H1 (cell line): Measurements from ENCODE around the gene OR2T35. TPM values are rescaled to one million over a fixed set of nuclear protein-coding genes. Genes with fewer than 3 reads are reported as not detected.

Experiments
- CTCF ChIA-PET: fragments of 300-600 bp; sonication (Branson Sonifier 250); formaldehyde crosslinking; loops from one replicate; lab custom pipeline; 2021; ENCODE audit not compliant: partially characterized antibody; lab: Charles Lee
- POLR2A ChIA-PET: fragments of 300-600 bp; sonication (Branson Sonifier 250); formaldehyde crosslinking; loops from one replicate; lab custom pipeline; 2021; ENCODE audit warnings: inconsistent platforms; ENCODE audit not compliant: partially characterized antibody; lab: Charles Lee
- DNase-seq, 2 experiments: peaks; one replicate each; pipeline versions ENCODE4 v3.0.0 to v3.0.0-alpha.2; 2010 to 2022; ENCODE audit warnings: low spot score in 2 of 2, low read depth in 1 of 2, mixed read lengths in 1 of 2
- FAIRE-seq: peaks from 2 replicates; lab custom pipeline; 2011; peaks lifted over from hg19 to GRCh38; lab: Jason Lieb, UNC
- H2AFZ ChIP-seq: 2 replicates; pipeline ENCODE4 v1.8.1; 2012; ENCODE audit warnings: low read length, inconsistent platforms
- H2AK5ac ChIP-seq: 2 replicates; pipeline ENCODE4 v1.6.1; 2013; ENCODE audit warnings: low read depth, low read length
- H2BK120ac ChIP-seq: replicated peaks from 2 replicates; pipeline ENCODE3; 2013; ENCODE audit warnings: low read depth, low read length, inconsistent platforms
- H2BK12ac ChIP-seq: 2 replicates; pipeline ENCODE4 v1.6.1; 2013; ENCODE audit warnings: low read depth, low read length
- H2BK15ac ChIP-seq: 2 replicates; pipeline ENCODE4 v1.6.1; 2013; ENCODE audit warnings: low read length
- H2BK20ac ChIP-seq: 2 replicates; pipeline ENCODE4 v1.6.1; 2013; ENCODE audit warnings: low read length
- H2BK5ac ChIP-seq: 2 replicates; pipeline ENCODE4 v1.6.1; 2013; ENCODE audit warnings: low read depth, low read length
- H3K14ac ChIP-seq: 2 replicates; pipeline ENCODE4 v1.6.1; 2013; ENCODE audit warnings: inconsistent platforms; ENCODE audit not compliant: insufficient read length
- H3K18ac ChIP-seq: 2 replicates; pipeline ENCODE4 v1.6.1; 2013; ENCODE audit warnings: low read length; ENCODE audit errors: extremely low read depth
- H3K23ac ChIP-seq: 2 replicates; pipeline ENCODE4 v1.6.1; 2013; ENCODE audit warnings: inconsistent platforms; ENCODE audit not compliant: insufficient read length
- H3K23me2 ChIP-seq: 2 replicates; pipeline ENCODE4 v1.6.1; 2013; ENCODE audit warnings: low read depth, low read length
- H3K27ac ChIP-seq: 2 replicates; pipeline ENCODE4 v1.6.1; 2011; ENCODE audit warnings: low read depth, low read length, inconsistent platforms
- H3K27me3 ChIP-seq, 4 experiments: replicated peaks in 1 of 4; 1 replicate in 1 of 4; 2 replicates in 3 of 4; pipeline versions ENCODE4 v1.6.1 to v1.8.1; 2011 to 2013; ENCODE audit warnings: low read length in 3 of 4, mild to moderate bottlenecking in 3 of 4, inconsistent platforms in 2 of 4, mixed read lengths in 2 of 4, moderate library complexity in 1 of 4; ENCODE audit not compliant: control insufficient read depth in 3 of 4, insufficient read depth in 3 of 4; ENCODE audit errors: extremely low read depth in 1 of 4
- H3K36me3 ChIP-seq, 4 experiments: 2 replicates each; pipeline versions ENCODE4 v1.6.1 to v1.8.1; 2011 to 2013; ENCODE audit warnings: mild to moderate bottlenecking in 4 of 4, low read length in 3 of 4, moderate library complexity in 2 of 4, control low read depth in 1 of 4, inconsistent platforms in 1 of 4; ENCODE audit not compliant: insufficient read depth in 4 of 4, control insufficient read depth in 2 of 4
- H3K4ac ChIP-seq: replicated peaks from 2 replicates; pipeline ENCODE3; 2013; ENCODE audit warnings: low read length, low read depth, mixed read lengths, inconsistent platforms; ENCODE audit not compliant: insufficient read length
- H3K4me1 ChIP-seq, 4 experiments: replicated peaks in 1 of 4; 1 replicate in 1 of 4; 2 replicates in 3 of 4; pipeline versions ENCODE4 v1.6.1 to v1.8.1; 2011 to 2013; ENCODE audit warnings: low read length in 3 of 4, inconsistent platforms in 2 of 4, mixed read lengths in 1 of 4; ENCODE audit not compliant: insufficient read depth in 4 of 4, control insufficient read depth in 3 of 4
- H3K4me2 ChIP-seq, 2 experiments: 2 replicates each; pipeline versions ENCODE4 v1.6.1 to v1.8.1; 2011 to 2013; ENCODE audit warnings: low read depth in 2 of 2, low read length in 2 of 2, control low read depth in 1 of 2, inconsistent platforms in 1 of 2, mild to moderate bottlenecking in 1 of 2; ENCODE audit not compliant: insufficient read depth in 1 of 2
- H3K4me3 ChIP-seq, 4 experiments: fragments of 200-600, 300-600 bp in 1 of 4; sonication (generic), shearing (Covaris generic), sonication (Bioruptor Twin) in 1 of 4; 2 replicates each; pipeline versions ENCODE4 v1.5.1 to v1.8.1; 2011 to 2016; ENCODE audit warnings: low read length in 4 of 4, low read depth in 3 of 4, control low read depth in 2 of 4, inconsistent platforms in 2 of 4, mild to moderate bottlenecking in 2 of 4, mixed read lengths in 1 of 4, moderate library complexity in 1 of 4; ENCODE audit not compliant: insufficient read depth in 2 of 4; ENCODE audit errors: extremely low read depth in 1 of 4
- H3K56ac ChIP-seq: replicated peaks from 2 replicates; pipeline ENCODE3; 2013; ENCODE audit warnings: low read depth, mild to moderate bottlenecking, mixed read lengths, low read length, inconsistent platforms; ENCODE audit not compliant: insufficient read length
- H3K79me1 ChIP-seq: 2 replicates; pipeline ENCODE4 v1.6.1; 2013; ENCODE audit warnings: low read depth, low read length, control low read depth
- H3K79me2 ChIP-seq, 2 experiments: 2 replicates each; pipeline versions ENCODE4 v1.6.1 to v1.8.1; 2012 to 2013; ENCODE audit warnings: low read length in 2 of 2, mild to moderate bottlenecking in 2 of 2, inconsistent platforms in 1 of 2; ENCODE audit not compliant: insufficient read depth in 2 of 2, control insufficient read depth in 1 of 2
- H3K9ac ChIP-seq, 4 experiments: replicated peaks in 1 of 4; 1 replicate in 1 of 4; 2 replicates in 3 of 4; pipeline versions ENCODE4 v1.6.1 to v1.8.1; 2011 to 2013; ENCODE audit warnings: low read depth in 3 of 4, low read length in 3 of 4, control low read depth in 2 of 4, mild to moderate bottlenecking in 2 of 4, moderate library complexity in 2 of 4, inconsistent platforms in 1 of 4; ENCODE audit errors: extremely low read depth in 1 of 4
- H3K9me3 ChIP-seq, 2 experiments: 2 replicates each; pipeline versions ENCODE4 v1.6.1 to v1.8.1; 2012 to 2013; ENCODE audit warnings: mild to moderate bottlenecking in 2 of 2, moderate library complexity in 2 of 2, control low read depth in 1 of 2, inconsistent platforms in 1 of 2, low read depth in 1 of 2, low read length in 1 of 2, mixed read lengths in 1 of 2; ENCODE audit not compliant: insufficient read depth in 2 of 2
- H4K20me1 ChIP-seq, 2 experiments: replicated peaks in 1 of 2; 2 replicates each; pipeline versions ENCODE3 to v1.8.1; 2011 to 2013; ENCODE audit warnings: inconsistent platforms in 2 of 2, low read length in 2 of 2, mild to moderate bottlenecking in 1 of 2; ENCODE audit not compliant: insufficient read depth in 2 of 2, control insufficient read depth in 1 of 2
- H4K5ac ChIP-seq: 2 replicates; pipeline ENCODE4 v1.6.1; 2013; ENCODE audit warnings: low read length, low read depth, mixed read lengths, inconsistent platforms; ENCODE audit not compliant: insufficient read length
- H4K8ac ChIP-seq: 2 replicates; pipeline ENCODE4 v1.8.0; 2013; ENCODE audit warnings: mild to moderate bottlenecking, moderate library complexity, low read length, inconsistent platforms; ENCODE audit not compliant: insufficient read depth; ENCODE audit errors: extremely low read depth
- H4K91ac ChIP-seq: replicated peaks from 2 replicates; pipeline ENCODE3; 2013; ENCODE audit warnings: low read length, mixed read lengths, inconsistent platforms; ENCODE audit not compliant: insufficient read length
- BACH1 ChIP-seq: IDR thresholded peaks from 2 replicates; pipeline ENCODE4 v1.6.1; 2012; ENCODE audit warnings: low read length, improper control_type of control experiment
- BCL11A ChIP-seq, 2 experiments: IDR thresholded peaks; one replicate each; pipeline ENCODE4 v1.6.1; 2011; ENCODE audit warnings: low read depth in 2 of 2, low read length in 2 of 2, mild to moderate bottlenecking in 2 of 2
- BRCA1 ChIP-seq: IDR thresholded peaks from 2 replicates; pipeline ENCODE4 v1.6.1; 2012; ENCODE audit warnings: low read depth, low read length, improper control_type of control experiment
- CEBPB ChIP-seq: IDR thresholded peaks from 2 replicates; pipeline ENCODE4 v1.6.1; 2012; ENCODE audit warnings: low read depth, low read length
- EZH2 ChIP-seq: fragments of 200-600 bp; sonication (generic); IDR thresholded peaks from 2 replicates; pipeline ENCODE4 v1.7.1; 2012; ENCODE audit warnings: low read depth, mild to moderate bottlenecking, moderate library complexity, low read length, inconsistent platforms; ENCODE audit not compliant: severe bottlenecking
- FOSL1 ChIP-seq: IDR thresholded peaks from 2 replicates; pipeline ENCODE4 v1.6.1; 2011; ENCODE audit warnings: mild to moderate bottlenecking, low read depth, low read length, moderate library complexity; ENCODE audit not compliant: insufficient read depth
- HDAC6 ChIP-seq: IDR thresholded peaks from one replicate; pipeline ENCODE4 v1.7.1; 2012; ENCODE audit warnings: low read depth, mild to moderate bottlenecking, inconsistent platforms, low read length, moderate library complexity
- POU5F1 ChIP-seq: IDR thresholded peaks from 2 replicates; pipeline ENCODE4 v1.6.1; 2011; ENCODE audit warnings: low read depth, mild to moderate bottlenecking, low read length, moderate library complexity
- SAP30 ChIP-seq: fragments of 300-600 bp; sonication (generic); IDR thresholded peaks from 2 replicates; pipeline ENCODE4 v1.7.1; 2012; ENCODE audit warnings: low read length, moderate library complexity, mild to moderate bottlenecking, inconsistent platforms; ENCODE audit not compliant: insufficient read depth, insufficient replicate concordance
- SP1 ChIP-seq: IDR thresholded peaks from 2 replicates; pipeline ENCODE4 v1.6.1; 2011; ENCODE audit warnings: low read depth, low read length
- SP2 ChIP-seq: IDR thresholded peaks from 2 replicates; pipeline ENCODE4 v1.6.1; 2012; ENCODE audit warnings: mild to moderate bottlenecking, low read length, inconsistent platforms
- SP4 ChIP-seq: IDR thresholded peaks from 2 replicates; pipeline ENCODE4 v1.6.1; 2012; ENCODE audit warnings: low read length, inconsistent platforms
- SRF ChIP-seq: IDR thresholded peaks from 2 replicates; pipeline ENCODE4 v1.6.1; 2011; ENCODE audit warnings: mild to moderate bottlenecking, low read depth, low read length, moderate library complexity
- TAF7 ChIP-seq: optimal IDR thresholded peaks from 2 replicates; pipeline ENCODE3; 2011; ENCODE audit warnings: low read depth, mild to moderate bottlenecking, inconsistent platforms, low read length, moderate library complexity, borderline replicate concordance
- TCF12 ChIP-seq: IDR thresholded peaks from 2 replicates; pipeline ENCODE4 v1.6.1; 2011; ENCODE audit warnings: low read depth, mild to moderate bottlenecking, low read length
- WGBS, 2 experiments: shearing (Covaris generic) in 1 of 2; methylation state at CpG; one replicate each; pipeline versions ENCODE4 v1.1.6 to v1.1.7; 2013 to 2015; ENCODE audit warnings: low lambda C conversion rate in 2 of 2, mixed read lengths in 2 of 2, inconsistent platforms in 1 of 2, low coverage in 1 of 2, missing lambda C conversion rate in 1 of 2; ENCODE audit not compliant: insufficient replicate concordance in 2 of 2, insufficient coverage in 1 of 2, insufficient read length in 1 of 2; ENCODE audit errors: extremely low coverage in 1 of 2, missing lambda C conversion rate in 1 of 2; 5-methylcytosine and 5-hydroxymethylcytosine counted together
- polyA plus RNA-seq, 7 experiments: library from polyadenylated mRNA; depleted of rRNA in 3 of 7; stranded (reverse) in 5 of 7; unstranded in 2 of 7; fragments of >200 nt in 5 of 7; fragments of 200-250 nt in 2 of 7; gene quantifications; 1 replicate in 5 of 7; 2 replicates in 1 of 7; 4 replicates in 1 of 7; pipeline versions ENCODE4 v1.2.1 to v1.2.3, GENCODE V29; 2011 to 2013; ENCODE audit warnings: missing spikeins in 2 of 7, mixed read lengths in 2 of 7
- total RNA-seq: library from RNA; stranded (reverse); fragmentation: NEBNext Ultra II Directional; extraction: Animal tissue kit (Norgen Biotek cat#: 25700); gene quantifications from 2 replicates; pipeline ENCODE4 v1.2.1, GENCODE V29; 2021
- TF ChIP-seq, protein P1 (sequence below): IDR thresholded peaks from 2 replicates; pipeline ENCODE4 v1.6.1; 2011; ENCODE audit warnings: low read depth, mild to moderate bottlenecking, low read length; ENCODE audit not compliant: insufficient read depth

The OR2T35 gene
- total and polyA plus RNA-seq, 2 of the 8 experiments (the other 6 are each of a cell fraction or from before 2014, with no cell fraction given) = not detected

DNA sequence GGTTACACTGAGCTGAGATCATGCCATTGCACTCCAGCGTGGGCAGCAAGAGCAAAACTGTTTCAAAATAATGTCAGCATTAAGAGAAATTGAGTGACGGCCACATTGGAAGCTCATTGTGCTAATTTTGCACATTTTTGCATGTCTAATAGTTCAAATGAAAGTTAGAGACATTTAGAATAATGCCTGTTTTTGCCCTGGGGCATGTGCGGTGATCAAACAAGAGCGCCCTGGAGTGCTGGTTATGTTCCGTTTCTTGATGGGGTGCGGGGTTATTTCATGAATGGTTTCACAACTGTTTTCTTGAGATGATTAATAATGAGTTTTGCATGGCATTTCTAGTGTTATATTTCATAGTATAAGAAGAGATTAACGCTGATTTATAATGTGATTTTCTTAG, 23.3 kb downstream of the OR2T35 start:
- H3K23ac ChIP-seq = no peak overlapping the region
- no peak overlapping the region for H2BK120ac ChIP-seq
- H3K36me3 ChIP-seq = no peaks in the 10 kb centered on the region
- H3K4me2 ChIP-seq = no peak overlapping the region
- H3K27ac ChIP-seq = no peak overlapping the region
- no peaks in the 10 kb centered on the region for H3K79me1 ChIP-seq
- no peak overlapping the region for H3K9ac ChIP-seq
- peaks cover 57 to 84% of the 10 kb centered on the region in 2 experiments for H3K9me3 ChIP-seq
- FAIRE-seq = no peak
- ChIA-PET CTCF (interaction anchor here (0.5 to 1.0 kb wide), 2 partner anchors 160 to 460 kb away, joined by 5 read pairs; no protein-coding TSS in a partner anchor), POLR2A (no interaction called here)
- H2AFZ ChIP-seq = no peak overlapping the region
- DNase-seq = no peak
- no peak overlapping the region for H2BK15ac ChIP-seq
- no peak overlapping the region for H3K18ac ChIP-seq
- no peaks in the 10 kb centered on the region for H3K79me2 ChIP-seq
- H4K91ac ChIP-seq = no peak overlapping the region
- no peak overlapping the region for H2BK5ac ChIP-seq
- H3K14ac ChIP-seq = no peak overlapping the region
- no peak overlapping the region for H4K5ac ChIP-seq
- no peaks in the 10 kb centered on the region for H3K23me2 ChIP-seq
- no peak overlapping the region for H4K8ac ChIP-seq
- H4K20me1 ChIP-seq = no peaks in the 10 kb centered on the region
- H3K56ac ChIP-seq = no peak overlapping the region
- H2BK12ac ChIP-seq = no peak overlapping the region
- H2AK5ac ChIP-seq = no peak overlapping the region
- H3K4me1 ChIP-seq = no peaks in the 10 kb centered on the region
- H3K4me3 ChIP-seq = no peak overlapping the region
- H2BK20ac ChIP-seq = no peak overlapping the region
- 77% methylated on average over 7 of the region's 7 CpGs; no CpG with 5 or more reads in 1 of the 2 experiments for WGBS, 2 experiments
- no peak overlapping the region for H3K4ac ChIP-seq
- no peaks in the 10 kb centered on the region for H3K27me3 ChIP-seq
- TF ChIP-seq TAF7 (no peak), SAP30 (no peak), POU5F1 (no peak), SRF (no peak), BCL11A (IDR thresholded peaks at IDR 0.05; ENCODE audit: low read depth in 2 of 2, low read length in 2 of 2) (no peak), SP4 (no peak), HDAC6 (no peak), BACH1 (no peak), BRCA1 (no peak), EZH2 (no peak), FOSL1 (no peak), TCF12 (no peak), SP2 (no peak), CEBPB (no peak), SP1 (no peak)
- TF ChIP-seq, protein P1, sequence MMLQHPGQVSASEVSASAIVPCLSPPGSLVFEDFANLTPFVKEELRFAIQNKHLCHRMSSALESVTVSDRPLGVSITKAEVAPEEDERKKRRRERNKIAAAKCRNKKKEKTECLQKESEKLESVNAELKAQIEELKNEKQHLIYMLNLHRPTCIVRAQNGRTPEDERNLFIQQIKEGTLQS = no peak
